OCI-LY3 (cell line): ENCODE results near the gene SGPP2.

Experiments
- H2AFZ ChIP-seq: fragments of 200-600, 300-600 bp; shearing (Covaris generic); 2 replicates; pipeline ENCODE4 v1.6.0; 2014; ENCODE audit warnings: antibody characterized with exemption, low read depth, low read length
- H3K27ac ChIP-seq: fragments of 200-600, 300-600 bp; sonication (generic); 2 replicates; pipeline ENCODE4 v1.5.1; 2014; ENCODE audit warnings: mild to moderate bottlenecking, low read length, moderate library complexity, mixed read lengths
- H3K27me3 ChIP-seq: fragments of 200-600, 300-600 bp; sonication (generic); 2 replicates; pipeline ENCODE4 v1.6.1; 2014; ENCODE audit warnings: low read depth, low read length, mixed read lengths
- H3K36me3 ChIP-seq: fragments of 200-600, 300-600 bp; sonication (generic); replicated peaks from 2 replicates; pipeline ENCODE3; 2014; ENCODE audit warnings: low read depth, low read length, mixed read lengths
- H3K4me1 ChIP-seq: fragments of 300-600, 200-600 bp; sonication (generic); 2 replicates; pipeline ENCODE4 v1.6.1; 2014; ENCODE audit warnings: low read length, mixed read lengths
- H3K4me2 ChIP-seq: fragments of 200-600, 300-600 bp; sonication (generic); 2 replicates; pipeline ENCODE4 v1.6.1; 2014; ENCODE audit warnings: low read length, mixed read lengths
- H3K4me3 ChIP-seq: fragments of 300-600, 200-600 bp; sonication (generic); 2 replicates; pipeline ENCODE4 v1.5.1; 2014; ENCODE audit warnings: antibody characterized with exemption, mild to moderate bottlenecking, low read length, moderate library complexity
- H3K79me2 ChIP-seq: fragments of 300-600, 200-600 bp; shearing (Covaris generic); 2 replicates; pipeline ENCODE4 v1.6.1; 2014; ENCODE audit warnings: mild to moderate bottlenecking, low read length, mixed read lengths
- H3K9ac ChIP-seq: fragments of 300-600, 200-600 bp; shearing (Covaris generic); 2 replicates; pipeline ENCODE4 v1.6.0; 2014; ENCODE audit warnings: mild to moderate bottlenecking, low read length, moderate library complexity
- H3K9me3 ChIP-seq: fragments of 200-600, 300-600 bp; shearing (Covaris generic); 2 replicates; pipeline ENCODE4 v1.6.1; 2014; ENCODE audit warnings: low read length, mixed read lengths; ENCODE audit not compliant: insufficient read depth
- H4K20me1 ChIP-seq: fragments of 200-600, 300-600 bp; sonication (generic); 2 replicates; pipeline ENCODE4 v1.6.1; 2016; ENCODE audit warnings: low read length, mixed read lengths; ENCODE audit not compliant: insufficient read depth
- EZH2phosphoT487 ChIP-seq: fragments of 200-600 bp; shearing (Covaris generic); IDR thresholded peaks from 2 replicates; pipeline ENCODE4 v1.6.1; 2018; ENCODE audit warnings: antibody characterized with exemption, mixed run types, low read depth
- TF ChIP-seq, protein P1 (sequence below): fragments of 200-600, 300-600 bp; sonication (generic); IDR thresholded peaks from 2 replicates; pipeline ENCODE4 v1.5.1; 2014; ENCODE audit warnings: antibody characterized with exemption, low read length, low read depth

The SGPP2 gene

DNA sequence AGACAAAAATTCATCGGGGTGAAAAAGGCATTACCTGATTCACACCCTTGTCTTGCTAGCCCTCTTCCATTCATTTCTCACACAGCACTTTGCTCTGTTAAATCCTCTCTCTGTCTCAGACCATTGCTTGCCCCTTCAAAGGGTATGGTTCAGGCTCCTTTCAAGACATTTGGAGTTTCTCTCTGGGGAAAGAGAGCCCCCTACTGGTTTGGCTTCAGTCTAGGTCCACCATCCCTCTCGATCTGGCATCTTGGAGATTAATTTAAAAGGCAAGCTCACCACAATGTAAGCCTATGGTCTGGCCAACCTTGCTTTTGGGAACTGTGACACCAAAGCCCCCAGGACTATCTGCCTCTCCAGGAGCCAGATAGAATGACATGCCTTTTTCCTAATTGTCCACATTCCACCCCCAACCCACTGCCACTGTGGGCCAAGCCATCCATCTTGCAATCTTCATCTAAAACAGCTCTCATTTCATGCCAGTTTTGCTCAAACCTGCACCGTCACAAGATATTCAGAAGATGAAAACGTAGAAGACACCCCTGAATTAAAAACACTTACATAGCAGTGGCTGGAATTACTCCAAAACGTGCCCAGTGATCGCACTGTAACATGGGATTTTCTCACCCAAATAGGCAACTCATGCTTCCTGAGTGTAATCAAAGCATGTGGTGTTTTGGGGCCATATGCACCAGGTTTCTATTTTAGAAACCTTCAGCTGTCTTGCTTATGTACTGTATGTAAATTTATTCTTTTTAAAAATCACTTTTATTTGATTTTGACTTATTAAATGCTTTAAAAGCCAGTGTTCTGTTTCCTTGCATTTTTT, 137.7 kb downstream of the SGPP2 start:
- Histone ChIP-seq H3K79me2 (no peaks in the 10 kb centered on the region), H3K9ac (no peak overlapping the region), H3K4me1 (no peaks in the 10 kb centered on the region), H3K9me3 (no peaks in the 10 kb centered on the region), H3K27me3 (no peaks in the 10 kb centered on the region), H3K27ac (no peak overlapping the region), H3K36me3 (peaks cover 2% of the 10 kb centered on the region), H3K4me3 (no peak overlapping the region), H3K4me2 (no peak overlapping the region), H4K20me1 (no peaks in the 10 kb centered on the region), H2AFZ (no peak overlapping the region)
- TF ChIP-seq EZH2phosphoT487: no peak
- TF ChIP-seq, protein P1, sequence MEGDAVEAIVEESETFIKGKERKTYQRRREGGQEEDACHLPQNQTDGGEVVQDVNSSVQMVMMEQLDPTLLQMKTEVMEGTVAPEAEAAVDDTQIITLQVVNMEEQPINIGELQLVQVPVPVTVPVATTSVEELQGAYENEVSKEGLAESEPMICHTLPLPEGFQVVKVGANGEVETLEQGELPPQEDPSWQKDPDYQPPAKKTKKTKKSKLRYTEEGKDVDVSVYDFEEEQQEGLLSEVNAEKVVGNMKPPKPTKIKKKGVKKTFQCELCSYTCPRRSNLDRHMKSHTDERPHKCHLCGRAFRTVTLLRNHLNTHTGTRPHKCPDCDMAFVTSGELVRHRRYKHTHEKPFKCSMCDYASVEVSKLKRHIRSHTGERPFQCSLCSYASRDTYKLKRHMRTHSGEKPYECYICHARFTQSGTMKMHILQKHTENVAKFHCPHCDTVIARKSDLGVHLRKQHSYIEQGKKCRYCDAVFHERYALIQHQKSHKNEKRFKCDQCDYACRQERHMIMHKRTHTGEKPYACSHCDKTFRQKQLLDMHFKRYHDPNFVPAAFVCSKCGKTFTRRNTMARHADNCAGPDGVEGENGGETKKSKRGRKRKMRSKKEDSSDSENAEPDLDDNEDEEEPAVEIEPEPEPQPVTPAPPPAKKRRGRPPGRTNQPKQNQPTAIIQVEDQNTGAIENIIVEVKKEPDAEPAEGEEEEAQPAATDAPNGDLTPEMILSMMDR: peak; percentile 66

DNA sequence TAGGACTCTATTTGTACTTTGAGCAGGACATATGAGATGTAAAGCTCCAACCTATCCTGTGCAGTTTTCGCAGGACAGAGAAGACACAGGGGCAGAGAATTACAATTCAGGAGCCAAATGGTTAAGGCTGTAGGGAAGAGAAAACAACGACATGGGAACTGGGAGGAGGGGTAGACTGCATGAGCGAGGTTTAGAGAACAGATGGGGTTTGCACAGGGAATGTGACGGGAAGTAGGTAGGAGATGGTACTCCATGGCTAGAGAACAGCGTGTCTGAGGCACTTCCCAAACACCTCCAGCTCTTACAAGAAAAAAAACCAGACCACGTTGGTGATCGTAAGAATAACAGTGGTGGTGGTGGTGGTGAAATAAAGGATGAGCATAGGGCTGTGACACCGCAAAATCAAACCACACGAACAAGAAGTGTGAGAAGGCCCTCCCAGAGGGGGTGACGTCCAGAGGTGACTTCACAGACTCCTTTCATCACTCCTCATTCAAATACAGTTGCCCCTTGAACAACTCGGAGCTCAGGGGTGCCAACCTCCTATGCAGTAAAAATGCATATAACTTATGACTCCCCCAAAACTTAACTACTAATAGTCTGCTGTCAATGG, 138.9 kb downstream of the SGPP2 start:
- Histone ChIP-seq H3K4me2 (no peak overlapping the region), H3K4me3 (no peak overlapping the region), H3K36me3 (peaks cover 2% of the 10 kb centered on the region), H3K79me2 (no peaks in the 10 kb centered on the region), H2AFZ (no peak overlapping the region), H3K27ac (no peak overlapping the region), H3K9ac (no peak overlapping the region), H4K20me1 (no peaks in the 10 kb centered on the region), H3K9me3 (no peaks in the 10 kb centered on the region), H3K4me1 (no peaks in the 10 kb centered on the region), H3K27me3 (no peaks in the 10 kb centered on the region)
- TF ChIP-seq, protein P1: no peak
- TF ChIP-seq EZH2phosphoT487: no peak

DNA sequence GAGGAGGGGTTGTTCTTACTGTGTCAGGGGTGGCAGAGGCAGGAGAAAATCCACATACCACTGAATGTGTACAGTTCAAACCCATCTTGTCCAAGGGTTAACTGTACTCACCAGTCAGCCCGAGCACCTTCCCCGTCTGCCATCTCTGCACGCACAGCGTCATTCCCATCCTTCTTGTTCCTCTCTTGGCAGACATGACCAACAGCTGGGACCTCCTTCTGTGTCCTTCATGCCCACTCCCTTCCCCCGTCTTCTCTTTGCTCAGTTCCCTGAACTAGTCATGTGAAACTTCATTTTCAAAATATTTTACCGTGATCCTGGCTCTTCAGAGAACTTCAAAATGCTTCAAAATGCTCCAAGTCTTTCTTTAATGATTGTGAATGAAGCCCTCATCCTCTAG, 139.6 kb downstream of the SGPP2 start:
- H3K27me3 ChIP-seq: no peaks in the 10 kb centered on the region
- H3K27ac ChIP-seq: no peak overlapping the region
- H3K79me2 ChIP-seq: no peaks in the 10 kb centered on the region
- no peak overlapping the region for H2AFZ ChIP-seq
- peaks cover 2% of the 10 kb centered on the region for H3K36me3 ChIP-seq
- H3K4me1 ChIP-seq: no peaks in the 10 kb centered on the region
- no peaks in the 10 kb centered on the region for H4K20me1 ChIP-seq
- H3K4me3 ChIP-seq: no peak overlapping the region
- H3K4me2 ChIP-seq: no peak overlapping the region
- H3K9me3 ChIP-seq: no peaks in the 10 kb centered on the region
- H3K9ac ChIP-seq: no peak overlapping the region
- TF ChIP-seq EZH2phosphoT487: no peak
- TF ChIP-seq, protein P1: no peak

DNA sequence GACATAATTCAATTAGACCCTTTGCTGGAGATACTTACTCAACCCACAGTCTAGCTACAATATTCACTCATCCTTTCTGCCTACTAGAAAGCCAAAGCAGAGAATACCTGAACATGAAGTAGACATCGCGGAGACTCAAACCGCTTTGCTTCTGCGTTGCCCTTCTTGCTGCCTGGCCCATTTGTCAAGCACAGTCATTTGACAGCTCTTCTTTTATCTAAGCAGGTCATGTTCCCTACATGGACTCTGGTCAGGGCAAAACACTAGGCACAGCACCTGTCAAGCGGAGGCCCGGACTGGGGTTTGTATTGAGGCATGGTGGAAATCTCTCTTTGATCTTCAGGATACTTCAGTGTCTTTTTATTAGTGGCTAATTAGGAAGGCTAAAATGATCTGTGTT, 141.9 kb downstream of the SGPP2 start:
- Histone ChIP-seq H3K79me2 (no peaks in the 10 kb centered on the region), H3K27ac (no peak overlapping the region), H2AFZ (no peak overlapping the region), H3K4me3 (no peak overlapping the region), H3K4me2 (no peak overlapping the region), H3K4me1 (no peaks in the 10 kb centered on the region), H3K36me3 (peaks cover 5% of the 10 kb centered on the region), H3K9ac (no peak overlapping the region), H4K20me1 (no peaks in the 10 kb centered on the region), H3K27me3 (no peaks in the 10 kb centered on the region), H3K9me3 (no peaks in the 10 kb centered on the region)
- no peak for TF ChIP-seq EZH2phosphoT487
- TF ChIP-seq, protein P1: no peak
